Fibroblast of the aortic adventitia (primary cell): ENCODE measurements around the gene PDGFRB. TPM values are rescaled to one million over a fixed set of nuclear protein-coding genes. Genes with fewer than 3 reads are reported as not detected.

Experiments
- DNase-seq: peaks from one replicate; pipeline ENCODE4 v3.0.0-alpha.2; 2010; ENCODE audit warnings: low read depth
- H3K4me3 ChIP-seq: 2 replicates; pipeline ENCODE4 v1.5.1; 2011; ENCODE audit warnings: low read depth, mild to moderate bottlenecking, control low read depth, low read length, moderate library complexity
- total RNA-seq: library from RNA; depleted of rRNA; stranded (reverse); fragments of >200 nt; gene quantifications from 2 replicates; pipeline ENCODE4 v1.2.3, GENCODE V29; 2012; ENCODE audit warnings: low replicate concordance
- TF ChIP-seq, protein P1 (sequence below): IDR thresholded peaks from 2 replicates; pipeline ENCODE4 v1.5.1; 2011; ENCODE audit warnings: mild to moderate bottlenecking, low read length, control low read depth, inconsistent platforms; ENCODE audit not compliant: insufficient read depth

The PDGFRB gene
- total RNA-seq, 1 donor, result 111 TPM

- H3K4me3 ChIP-seq, result no peak overlapping the region
- DNase-seq, result no peak
- TF ChIP-seq, protein P1, sequence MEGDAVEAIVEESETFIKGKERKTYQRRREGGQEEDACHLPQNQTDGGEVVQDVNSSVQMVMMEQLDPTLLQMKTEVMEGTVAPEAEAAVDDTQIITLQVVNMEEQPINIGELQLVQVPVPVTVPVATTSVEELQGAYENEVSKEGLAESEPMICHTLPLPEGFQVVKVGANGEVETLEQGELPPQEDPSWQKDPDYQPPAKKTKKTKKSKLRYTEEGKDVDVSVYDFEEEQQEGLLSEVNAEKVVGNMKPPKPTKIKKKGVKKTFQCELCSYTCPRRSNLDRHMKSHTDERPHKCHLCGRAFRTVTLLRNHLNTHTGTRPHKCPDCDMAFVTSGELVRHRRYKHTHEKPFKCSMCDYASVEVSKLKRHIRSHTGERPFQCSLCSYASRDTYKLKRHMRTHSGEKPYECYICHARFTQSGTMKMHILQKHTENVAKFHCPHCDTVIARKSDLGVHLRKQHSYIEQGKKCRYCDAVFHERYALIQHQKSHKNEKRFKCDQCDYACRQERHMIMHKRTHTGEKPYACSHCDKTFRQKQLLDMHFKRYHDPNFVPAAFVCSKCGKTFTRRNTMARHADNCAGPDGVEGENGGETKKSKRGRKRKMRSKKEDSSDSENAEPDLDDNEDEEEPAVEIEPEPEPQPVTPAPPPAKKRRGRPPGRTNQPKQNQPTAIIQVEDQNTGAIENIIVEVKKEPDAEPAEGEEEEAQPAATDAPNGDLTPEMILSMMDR, result no peak
Measured at GRCh38 chr5:150118561-150119229, 37.0 kb downstream of the PDGFRB start.

- no peak for DNase-seq
- TF ChIP-seq, protein P1, result no peak
- H3K4me3 ChIP-seq, result no peak overlapping the region
Measured at GRCh38 chr5:150117945-150118560, 37.6 kb downstream of the PDGFRB start.

DNA sequence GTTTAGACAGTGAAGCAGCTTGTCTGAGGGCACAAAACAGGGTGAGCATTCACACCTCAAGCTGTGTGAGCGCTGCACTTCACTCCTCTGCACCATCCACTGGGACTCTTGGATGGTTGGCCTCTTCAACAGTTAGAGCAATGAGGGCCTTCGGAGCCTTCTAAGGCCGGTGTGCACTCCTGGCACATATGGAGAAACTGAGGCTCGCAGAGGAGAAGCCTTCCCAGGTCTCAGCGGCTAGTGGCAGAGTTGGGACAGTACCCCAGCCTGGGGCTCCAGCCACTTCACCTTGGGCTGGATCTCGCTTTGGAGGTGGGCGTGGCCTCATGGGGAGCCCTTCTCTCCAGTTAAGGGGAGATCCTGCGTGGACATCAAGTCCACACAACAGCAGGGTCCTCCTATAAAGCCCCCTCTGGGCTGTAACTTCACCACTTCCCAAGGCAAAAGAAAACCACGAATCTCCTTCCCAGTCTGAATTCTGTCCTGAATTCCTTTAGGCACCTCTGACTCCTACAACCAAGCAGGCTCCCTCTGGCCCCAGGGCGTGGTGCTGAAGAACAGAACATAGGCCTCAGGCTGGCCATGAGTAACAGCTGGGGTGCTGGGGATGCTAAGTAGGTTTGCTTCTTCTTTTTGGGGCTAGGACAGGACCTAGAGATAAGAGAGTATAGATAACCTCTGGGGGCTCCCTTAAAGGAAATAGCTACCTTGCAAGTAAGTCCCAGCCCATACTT lies 38.8 kb downstream of the PDGFRB start:
- H3K4me3 ChIP-seq, result no peak overlapping the region
- TF ChIP-seq, protein P1, result no peak
- no peak for DNase-seq

- no peak overlapping the region for H3K4me3 ChIP-seq
- TF ChIP-seq, protein P1, result no peak
- DNase-seq, result no peak
Measured at GRCh38 chr5:150114773-150115408, 40.8 kb downstream of the PDGFRB start.

DNA sequence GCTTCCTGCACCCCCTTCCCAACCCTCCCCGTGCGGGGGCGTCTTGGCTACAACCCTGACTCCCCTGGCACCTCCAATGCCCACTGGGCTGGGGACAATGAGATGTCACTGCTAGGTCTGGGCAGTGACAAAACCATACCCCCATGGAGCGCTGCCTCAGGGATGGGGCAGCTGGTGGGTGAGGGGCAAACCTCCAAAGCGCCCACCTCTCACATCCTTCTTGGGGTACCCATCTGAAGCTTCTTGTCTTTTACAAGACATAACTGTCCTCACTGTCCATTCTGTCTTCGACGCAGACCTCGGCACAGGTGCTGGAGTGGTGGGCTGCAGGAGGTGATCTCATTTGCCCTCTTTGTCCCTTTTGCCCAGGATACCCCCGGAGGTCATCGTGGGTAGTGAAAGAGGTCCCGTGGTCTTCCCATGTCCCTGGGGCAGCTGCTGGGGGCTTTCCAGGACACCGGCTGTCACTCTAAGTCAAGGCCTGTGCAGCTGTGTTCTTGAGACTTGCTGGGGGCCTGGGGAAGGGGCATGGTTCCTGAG lies 41.5 kb downstream of the PDGFRB start:
- DNase-seq, result no peak
- H3K4me3 ChIP-seq, result no peak overlapping the region
- TF ChIP-seq, protein P1, result no peak

DNA sequence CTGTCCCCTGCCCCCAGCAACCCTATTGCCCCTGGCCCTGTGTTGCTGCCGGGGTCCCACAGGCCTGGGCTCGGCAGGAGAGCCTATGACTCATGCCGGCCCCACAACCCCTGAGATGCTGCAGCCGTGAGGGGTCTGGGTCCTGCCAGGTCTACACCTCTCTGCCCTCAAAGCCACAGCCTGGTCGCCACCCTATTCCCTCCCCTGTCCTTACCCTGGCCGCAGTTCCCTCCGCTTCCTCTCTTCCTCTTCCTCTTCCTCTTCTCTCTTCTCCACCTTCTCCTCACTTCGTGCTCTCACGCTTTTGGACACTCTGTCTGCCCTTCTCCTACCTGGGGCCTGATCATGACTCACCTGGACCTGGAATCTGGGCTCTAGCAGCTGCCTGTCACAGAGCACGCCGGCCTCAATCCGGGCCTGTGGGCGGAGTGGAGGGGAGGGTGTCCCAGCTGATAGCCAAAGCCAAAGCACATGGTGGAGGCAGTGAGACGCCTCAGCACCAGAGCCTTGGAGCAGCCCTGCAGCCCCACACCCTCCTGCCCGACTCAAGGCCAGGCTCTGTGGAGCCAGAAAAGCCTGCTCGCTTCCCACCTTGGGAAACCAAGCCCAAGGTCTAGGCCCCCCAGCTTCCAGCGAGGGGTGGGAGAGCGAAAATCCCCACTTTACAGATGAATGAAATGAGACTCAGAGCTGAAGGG lies 42.4 kb downstream of the PDGFRB start:
- H3K4me3 ChIP-seq, result no peak overlapping the region
- TF ChIP-seq, protein P1, result no peak
- peak; percentile 31 for DNase-seq
